IPS-11a (cell line): Measurements from ENCODE around the gene CATSPER2.
"Not testable (repeated sequence)": the region's sequence is repeated elsewhere in the genome, so short reads cannot be mapped to it uniquely, and the experiment has no call there.

Source experiments
- H3K4me3 ChIP-seq: one replicate; pipeline ENCODE4 v1.5.1; 2013; ENCODE audit warnings: low read depth, low read length, control low read depth

Gene CATSPER2

GRCh38 chr15:43593328-43594190 is 55.1 kb downstream of the CATSPER2 start, which contains the start of gene CKMT1B:
TSS of gene CKMT1B (plus strand) at chr15:43594027. CDS start at chr15:43594219, 192 bp downstream.
- H3K4me3 ChIP-seq: not testable (repeated sequence)

GRCh38 chr15:43592841-43593240 is 55.8 kb downstream of the CATSPER2 start:
- H3K4me3 ChIP-seq: not testable (repeated sequence)

- H3K4me3 ChIP-seq: not testable (repeated sequence)
These were observed 58.7 kb downstream of the CATSPER2 start, which contains the start of gene PPIP5K1 for GRCh38 chr15:43589778-43590466. TSS of gene PPIP5K1 (minus strand) at chr15:43590208. CDS start at chr15:43584504, 5,704 bp downstream.
